Midbrain (tissue), 1 donor: ENCODE data around the gene AUNIP.
"Not testable (repeated sequence)": the region's sequence is repeated elsewhere in the genome, so short reads cannot be mapped to it uniquely, and the experiment has no call there.

ENCODE experiments used
- DNase-seq: peaks from one replicate; lab custom pipeline; 2025; lab: John Stamatoyannopoulos, UW

The AUNIP gene

GRCh38 chr1:25864434-25864833 is 5.2 kb upstream of the AUNIP start:
- DNase-seq = no peak

- no peak for DNase-seq
Observed at GRCh38 chr1:25863486-25864262, 4.4 kb upstream of the AUNIP start.

- no peak for DNase-seq
Observed at GRCh38 chr1:25862785-25863485, 3.7 kb upstream of the AUNIP start.

- DNase-seq = no peak
Observed at GRCh38 chr1:25861316-25862286, 2.3 kb upstream of the AUNIP start.

- no peak for DNase-seq
Observed at GRCh38 chr1:25858494-25858893, 763 bp downstream of the AUNIP start.

GRCh38 chr1:25856856-25857255 is 2.4 kb downstream of the AUNIP start:
- DNase-seq = no peak

- DNase-seq = no peak
Observed at GRCh38 chr1:25854554-25854953, 4.7 kb downstream of the AUNIP start.

- DNase-seq = no peak
Observed at GRCh38 chr1:25848531-25848930, 10.7 kb downstream of the AUNIP start.

- DNase-seq = no peak
Observed at GRCh38 chr1:25847929-25848328, 11.3 kb downstream of the AUNIP start.

- no peak for DNase-seq
Observed at GRCh38 chr1:25845664-25846063, 13.6 kb downstream of the AUNIP start.

- DNase-seq = no peak
Observed at GRCh38 chr1:25844536-25845337, 14.5 kb downstream of the AUNIP start.

GRCh38 chr1:25843483-25843882 is 15.8 kb downstream of the AUNIP start:
- no peak for DNase-seq

- DNase-seq = not testable (repeated sequence)
Observed at GRCh38 chr1:25839808-25840207, 19.4 kb downstream of the AUNIP start.

- no peak for DNase-seq
Observed at GRCh38 chr1:25837262-25837875, 21.9 kb downstream of the AUNIP start.

GRCh38 chr1:25836695-25837094 is 22.6 kb downstream of the AUNIP start:
- DNase-seq = no peak

GRCh38 chr1:25834894-25835293 is 24.4 kb downstream of the AUNIP start:
- DNase-seq = no peak

GRCh38 chr1:25833158-25833557 is 26.1 kb downstream of the AUNIP start:
- DNase-seq = no peak

- no peak for DNase-seq
Observed at GRCh38 chr1:25832336-25833037, 26.8 kb downstream of the AUNIP start.

- DNase-seq = no peak
Observed at GRCh38 chr1:25831569-25832196, 27.6 kb downstream of the AUNIP start.

GRCh38 chr1:25829046-25829445 is 30.2 kb downstream of the AUNIP start:
- no peak for DNase-seq
